GM21717 (cell line): ENCODE data around the gene CACNA1C.

ENCODE experiments used
- ATAC-seq: cut with Tn5 transposase; IDR thresholded peaks from one replicate; pipeline ENCODE4 v1.9.1; 2021; ENCODE audit warnings: mild to moderate bottlenecking, moderate library complexity; ENCODE audit not compliant: unreplicated experiment

CACNA1C gene

GRCh38 chr12:2351161-2351560 lies 298.4 kb downstream of the CACNA1C start:
- no peak for ATAC-seq

GRCh38 chr12:2352203-2352602 lies 299.4 kb downstream of the CACNA1C start:
- no peak for ATAC-seq

- ATAC-seq: no peak
Measured at GRCh38 chr12:2353281-2353680, 300.5 kb downstream of the CACNA1C start.

GRCh38 chr12:2353691-2354090 lies 300.9 kb downstream of the CACNA1C start:
- no peak for ATAC-seq

- ATAC-seq: no peak
Measured at GRCh38 chr12:2354151-2354991, 301.6 kb downstream of the CACNA1C start.

GRCh38 chr12:2355198-2355597 lies 302.4 kb downstream of the CACNA1C start:
- no peak for ATAC-seq

- no peak for ATAC-seq
Measured at GRCh38 chr12:2355604-2356003, 302.8 kb downstream of the CACNA1C start.

- no peak for ATAC-seq
Measured at GRCh38 chr12:2356601-2357125, 303.9 kb downstream of the CACNA1C start.

- no peak for ATAC-seq
Measured at GRCh38 chr12:2358986-2359658, 306.3 kb downstream of the CACNA1C start.

GRCh38 chr12:2359725-2360629 lies 307.2 kb downstream of the CACNA1C start:
- no peak for ATAC-seq

GRCh38 chr12:2360630-2361170 lies 307.9 kb downstream of the CACNA1C start:
- no peak for ATAC-seq

GRCh38 chr12:2363836-2364609 lies 311.2 kb downstream of the CACNA1C start:
- ATAC-seq: no peak

GRCh38 chr12:2364631-2365051 lies 311.9 kb downstream of the CACNA1C start:
- ATAC-seq: no peak

GRCh38 chr12:2366711-2367110 lies 313.9 kb downstream of the CACNA1C start:
- no peak for ATAC-seq

- ATAC-seq: no peak
Measured at GRCh38 chr12:2372178-2372577, 319.4 kb downstream of the CACNA1C start.

- ATAC-seq: no peak
Measured at GRCh38 chr12:2372735-2373134, 319.9 kb downstream of the CACNA1C start.

GRCh38 chr12:2373307-2373706 lies 320.5 kb downstream of the CACNA1C start:
- no peak for ATAC-seq

- no peak for ATAC-seq
Measured at GRCh38 chr12:2374092-2374906, 321.5 kb downstream of the CACNA1C start.

GRCh38 chr12:2375871-2376270 lies 323.1 kb downstream of the CACNA1C start:
- ATAC-seq: no peak
